K562 (cell line): ENCODE measurements around the gene PRR36. TPM values are rescaled to one million over a fixed set of nuclear protein-coding genes. Genes with fewer than 3 reads are reported as not detected.

Experiments
- BCL6 ChIP-seq: fragments of 250-450 bp; sonication (Bioruptor Pico); IDR thresholded peaks from 2 replicates; pipeline ENCODE4 v1.4.0; 2020
- CHCHD3 ChIP-seq: fragments of 250-450 bp; sonication (Bioruptor Pico); IDR thresholded peaks from 2 replicates; pipeline ENCODE4 v2.1.2; 2022; ENCODE audit warnings: mild to moderate bottlenecking
- FOXA3 ChIP-seq, 2 experiments: fragments of 450-650 bp in 1 of 2; sonication (generic) in 1 of 2; formaldehyde crosslinking; IDR thresholded peaks in 1 of 2; conservative IDR thresholded peaks in 1 of 2; 2 replicates each; pipeline versions ENCODE4 v1.4.0 to v1.8.0; 2020 to 2022; ENCODE audit warnings: mild to moderate bottlenecking in 2 of 2, missing genetic modification reagents in 1 of 2
- FOXP1 ChIP-seq: sonication (generic); formaldehyde crosslinking; IDR thresholded peaks from 2 replicates; pipeline ENCODE4 v1.8.0; 2022; ENCODE audit warnings: mild to moderate bottlenecking, missing genetic modification reagents
- KDM2B ChIP-seq: fragments of 250-450 bp; sonication (Bioruptor Pico); IDR thresholded peaks from 2 replicates; pipeline ENCODE4 v1.8.0; 2021; ENCODE audit warnings: mild to moderate bottlenecking, moderate library complexity
- NFE2L1 ChIP-seq: fragments of 450-650 bp; IDR thresholded peaks from 2 replicates; pipeline ENCODE4 v1.6.1; 2016; ENCODE audit warnings: missing genetic modification characterization, low read depth, mild to moderate bottlenecking, missing compliant biosample characterization, moderate library complexity, borderline replicate concordance
- POLR2AphosphoS5 ChIP-seq: IDR thresholded peaks from 2 replicates; pipeline ENCODE4 v1.6.1; 2011; ENCODE audit warnings: mild to moderate bottlenecking, low read depth, low read length, moderate library complexity; ENCODE audit not compliant: control insufficient read depth, insufficient read depth
- RAD51 ChIP-seq: fragments of 450-650 bp; IDR thresholded peaks from 2 replicates; pipeline ENCODE4 v1.7.1; 2016; ENCODE audit warnings: low read depth, mild to moderate bottlenecking, borderline replicate concordance
- SNRNP70 ChIP-seq: fragments of 200-400 bp; formaldehyde crosslinking; optimal IDR thresholded peaks from 2 replicates; pipeline ENCODE3; 2017; ENCODE audit warnings: low read depth, low read length
- XRCC3 ChIP-seq: fragments of 450-650 bp; IDR thresholded peaks from 2 replicates; pipeline ENCODE4 v1.6.1; 2017; ENCODE audit warnings: mild to moderate bottlenecking, moderate library complexity
- ZFP30 ChIP-seq: fragments of 250-450 bp; sonication (Bioruptor Pico); IDR thresholded peaks from 2 replicates; pipeline ENCODE4 v1.8.0; 2022; ENCODE audit warnings: moderate library complexity, mild to moderate bottlenecking, inconsistent platforms, borderline replicate concordance
- ZNF431 ChIP-seq: sonication (generic); formaldehyde crosslinking; IDR thresholded peaks from 2 replicates; pipeline ENCODE4 v1.8.0; 2022; ENCODE audit warnings: mild to moderate bottlenecking, missing genetic modification reagents
- ZNF766 ChIP-seq: fragments of 200-800 bp; sonication (Bioruptor generic); conservative IDR thresholded peaks from 2 replicates; pipeline ENCODE4 v1.6.1; 2016; ENCODE audit warnings: missing genetic modification characterization, missing compliant biosample characterization
- polyA plus RNA-seq, 8 experiments: library from polyadenylated mRNA; depleted of rRNA in 4 of 8; stranded (reverse) in 5 of 8; unstranded in 3 of 8; fragments of >200 nt; fragmentation: Nextera tagmentation in 2 of 8; fragmentation: Illumina TruSeq in 1 of 8; extraction: Ambion mirVana in 2 of 8; extraction: Trizol in 1 of 8; gene quantifications; 2 replicates each; pipeline versions ENCODE4 v1.2.1 to v1.2.3, GENCODE V29; 2011 to 2014; ENCODE audit warnings: inconsistent platforms in 1 of 8, missing spikeins in 1 of 8
- total RNA-seq, 7 experiments: library from RNA; depleted of rRNA in 6 of 7; stranded (reverse); fragments of >200 nt in 6 of 7; fragmentation: Illumina TruSeq in 2 of 7; extraction: Trizol in 2 of 7; gene quantifications; 2 replicates each; pipeline versions ENCODE4 v1.2.1 to v1.2.3, GENCODE V29; 2011 to 2021; ENCODE audit warnings: low replicate concordance in 1 of 7
- TF ChIP-seq, protein P1 (sequence below): fragments of 450-650 bp; formaldehyde crosslinking; conservative IDR thresholded peaks from 2 replicates; pipeline ENCODE4 v1.4.0; 2022; ENCODE audit warnings: mild to moderate bottlenecking, missing genetic modification characterization
- TF ChIP-seq, protein P2 (sequence below): fragments of 450-650 bp; IDR thresholded peaks from 2 replicates; pipeline ENCODE4 v1.6.1; 2016
- TF ChIP-seq, protein P3 (sequence below): fragments of 450-650 bp; formaldehyde crosslinking; IDR thresholded peaks from 2 replicates; pipeline ENCODE4 v1.4.0; 2020; ENCODE audit warnings: mild to moderate bottlenecking, mixed read lengths

Gene PRR36
- total and polyA plus RNA-seq, 9 of the 15 experiments (the other 6 are each of a cell fraction or from before 2014, with no cell fraction given) = 0.05 to 0.42 (median 0.06) TPM; not detected in 6

DNA sequence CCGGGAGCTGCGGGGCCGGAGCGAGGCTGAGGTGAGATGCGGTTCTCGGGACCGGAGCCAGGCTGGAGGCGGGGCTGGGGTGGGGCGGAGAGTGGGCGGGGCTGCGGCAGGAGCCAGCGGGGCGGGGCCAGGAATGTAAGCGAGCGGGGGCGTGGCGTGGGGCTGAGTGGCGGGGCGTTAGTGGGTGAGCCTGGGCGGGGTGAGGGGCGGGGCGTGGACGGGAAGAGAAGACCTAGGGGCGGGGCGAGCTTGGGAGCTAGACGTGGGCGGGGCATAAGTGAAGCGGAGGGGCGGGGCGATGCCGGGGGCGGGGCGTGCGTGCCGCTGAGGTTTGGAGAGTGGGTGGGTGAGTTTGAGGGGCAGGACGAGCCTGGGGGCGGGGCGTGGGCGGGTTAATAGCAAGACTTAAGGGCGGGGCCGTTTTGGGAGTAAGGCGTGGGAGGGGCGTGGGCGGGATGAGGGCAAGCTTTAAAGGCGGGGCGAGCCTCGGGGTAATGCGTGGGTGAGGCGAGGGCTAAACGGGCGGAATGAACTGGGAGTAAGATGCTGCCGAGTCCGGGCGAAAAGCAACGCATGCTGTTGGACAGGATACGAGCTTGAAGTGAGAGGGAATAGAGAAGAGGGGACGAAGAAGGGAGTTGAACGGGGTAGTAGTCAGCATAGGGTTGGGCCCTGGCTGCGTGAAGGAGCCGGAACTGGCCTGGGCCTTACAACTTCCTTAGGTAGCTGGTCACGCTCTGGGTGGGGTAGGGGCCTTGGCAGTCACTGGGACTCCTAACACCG lies 46.5 kb upstream of the PRR36 start (continued):
- TF ChIP-seq ZFP30 (CRISPR knock-in tag) = no peak
- TF ChIP-seq ZNF766 (CRISPR knock-in tag) = no peak
- TF ChIP-seq FOXA3 (CRISPR knock-in tag; conservative IDR thresholded peaks at IDR 0.05 in 1 of 2, IDR thresholded peaks at IDR 0.05 in 1 of 2) = no peak; a peak in 1 of 4 replicates
- TF ChIP-seq RAD51 = no peak
- TF ChIP-seq, protein P1, sequence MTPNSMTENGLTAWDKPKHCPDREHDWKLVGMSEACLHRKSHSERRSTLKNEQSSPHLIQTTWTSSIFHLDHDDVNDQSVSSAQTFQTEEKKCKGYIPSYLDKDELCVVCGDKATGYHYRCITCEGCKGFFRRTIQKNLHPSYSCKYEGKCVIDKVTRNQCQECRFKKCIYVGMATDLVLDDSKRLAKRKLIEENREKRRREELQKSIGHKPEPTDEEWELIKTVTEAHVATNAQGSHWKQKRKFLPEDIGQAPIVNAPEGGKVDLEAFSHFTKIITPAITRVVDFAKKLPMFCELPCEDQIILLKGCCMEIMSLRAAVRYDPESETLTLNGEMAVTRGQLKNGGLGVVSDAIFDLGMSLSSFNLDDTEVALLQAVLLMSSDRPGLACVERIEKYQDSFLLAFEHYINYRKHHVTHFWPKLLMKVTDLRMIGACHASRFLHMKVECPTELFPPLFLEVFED (CRISPR knock-in tag) = peak; percentile 87
- TF ChIP-seq CHCHD3 (CRISPR knock-in tag) = no peak
- TF ChIP-seq, protein P2, sequence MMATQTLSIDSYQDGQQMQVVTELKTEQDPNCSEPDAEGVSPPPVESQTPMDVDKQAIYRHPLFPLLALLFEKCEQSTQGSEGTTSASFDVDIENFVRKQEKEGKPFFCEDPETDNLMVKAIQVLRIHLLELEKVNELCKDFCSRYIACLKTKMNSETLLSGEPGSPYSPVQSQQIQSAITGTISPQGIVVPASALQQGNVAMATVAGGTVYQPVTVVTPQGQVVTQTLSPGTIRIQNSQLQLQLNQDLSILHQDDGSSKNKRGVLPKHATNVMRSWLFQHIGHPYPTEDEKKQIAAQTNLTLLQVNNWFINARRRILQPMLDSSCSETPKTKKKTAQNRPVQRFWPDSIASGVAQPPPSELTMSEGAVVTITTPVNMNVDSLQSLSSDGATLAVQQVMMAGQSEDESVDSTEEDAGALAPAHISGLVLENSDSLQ = peak; percentile 81
- TF ChIP-seq BCL6 (CRISPR knock-in tag) = no peak
- TF ChIP-seq KDM2B = peak; percentile 74; the same call in 1 of the 2 replicates
- TF ChIP-seq FOXP1 (CRISPR knock-in tag) = peak; percentile 84
- TF ChIP-seq NFE2L1 = no peak
- TF ChIP-seq SNRNP70 = no peak
- TF ChIP-seq, protein P3, sequence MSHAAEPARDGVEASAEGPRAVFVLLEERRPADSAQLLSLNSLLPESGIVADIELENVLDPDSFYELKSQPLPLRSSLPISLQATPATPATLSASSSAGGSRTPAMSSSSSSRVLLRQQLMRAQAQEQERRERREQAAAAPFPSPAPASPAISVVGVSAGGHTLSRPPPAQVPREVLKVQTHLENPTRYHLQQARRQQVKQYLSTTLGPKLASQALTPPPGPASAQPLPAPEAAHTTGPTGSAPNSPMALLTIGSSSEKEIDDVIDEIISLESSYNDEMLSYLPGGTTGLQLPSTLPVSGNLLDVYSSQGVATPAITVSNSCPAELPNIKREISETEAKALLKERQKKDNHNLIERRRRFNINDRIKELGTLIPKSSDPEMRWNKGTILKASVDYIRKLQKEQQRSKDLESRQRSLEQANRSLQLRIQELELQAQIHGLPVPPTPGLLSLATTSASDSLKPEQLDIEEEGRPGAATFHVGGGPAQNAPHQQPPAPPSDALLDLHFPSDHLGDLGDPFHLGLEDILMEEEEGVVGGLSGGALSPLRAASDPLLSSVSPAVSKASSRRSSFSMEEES (CRISPR knock-in tag) = no peak
- TF ChIP-seq ZNF431 (CRISPR knock-in tag) = no peak
- TF ChIP-seq XRCC3 = no peak
- peak; percentile 68 for TF ChIP-seq POLR2AphosphoS5
